NCI-H2196 (cell line): ENCODE results near the gene CD28.
"Not testable (repeated sequence)": the region's sequence is repeated elsewhere in the genome, so short reads cannot be mapped to it uniquely, and the experiment has no call there.

ENCODE experiments used
- DNase-seq: peaks from one replicate; lab custom pipeline; 2025; ENCODE audit not compliant: unreplicated experiment; lab: John Stamatoyannopoulos, UW

The CD28 gene

GRCh38 chr2:203685789-203686420 is 20.5 kb upstream of the CD28 start:
- DNase-seq: no peak

GRCh38 chr2:203687165-203687564 is 19.3 kb upstream of the CD28 start:
- DNase-seq: no peak

- no peak for DNase-seq
Measured at GRCh38 chr2:203688798-203689197, 17.6 kb upstream of the CD28 start.

- no peak for DNase-seq
Measured at GRCh38 chr2:203689426-203690116, 16.9 kb upstream of the CD28 start.

- DNase-seq: no peak
Measured at GRCh38 chr2:203690117-203690431, 16.4 kb upstream of the CD28 start.

- no peak for DNase-seq
Measured at GRCh38 chr2:203690441-203691047, 15.9 kb upstream of the CD28 start.

- no peak for DNase-seq
Measured at GRCh38 chr2:203691149-203691548, 15.3 kb upstream of the CD28 start.

GRCh38 chr2:203692031-203692710 is 14.3 kb upstream of the CD28 start:
- DNase-seq: no peak

- DNase-seq: no peak
Measured at GRCh38 chr2:203693242-203693879, 13.1 kb upstream of the CD28 start.

- DNase-seq: no peak
Measured at GRCh38 chr2:203694191-203694590, 12.2 kb upstream of the CD28 start.

GRCh38 chr2:203697190-203697589 is 9.2 kb upstream of the CD28 start:
- DNase-seq: no peak

GRCh38 chr2:203697763-203698162 is 8.7 kb upstream of the CD28 start:
- DNase-seq: not testable (repeated sequence)

GRCh38 chr2:203698410-203698809 is 8.0 kb upstream of the CD28 start:
- not testable (repeated sequence) for DNase-seq

GRCh38 chr2:203704430-203704829 is 2.0 kb upstream of the CD28 start:
- DNase-seq: no peak

GRCh38 chr2:203705178-203705577 is 1.3 kb upstream of the CD28 start:
- no peak for DNase-seq

GRCh38 chr2:203707530-203707929 is 1.1 kb downstream of the CD28 start:
- no peak for DNase-seq

- DNase-seq: no peak
Measured at GRCh38 chr2:203708846-203709396, 2.5 kb downstream of the CD28 start.

GRCh38 chr2:203709416-203710040 is 3.1 kb downstream of the CD28 start:
- no peak for DNase-seq

GRCh38 chr2:203710226-203710625 is 3.8 kb downstream of the CD28 start:
- DNase-seq: no peak

- no peak for DNase-seq
Measured at GRCh38 chr2:203710952-203711351, 4.5 kb downstream of the CD28 start.

- no peak for DNase-seq
Measured at GRCh38 chr2:203711399-203711798, 5.0 kb downstream of the CD28 start.
